ENCODE measurements around the gene PARD3. TPM values are rescaled to one million over a fixed set of nuclear protein-coding genes. Genes with fewer than 3 reads are reported as not detected.

PARD3 gene
- total and polyA plus RNA-seq, 12 donors = 17.0 to 93.8 (median 47.3) TPM

DNA sequence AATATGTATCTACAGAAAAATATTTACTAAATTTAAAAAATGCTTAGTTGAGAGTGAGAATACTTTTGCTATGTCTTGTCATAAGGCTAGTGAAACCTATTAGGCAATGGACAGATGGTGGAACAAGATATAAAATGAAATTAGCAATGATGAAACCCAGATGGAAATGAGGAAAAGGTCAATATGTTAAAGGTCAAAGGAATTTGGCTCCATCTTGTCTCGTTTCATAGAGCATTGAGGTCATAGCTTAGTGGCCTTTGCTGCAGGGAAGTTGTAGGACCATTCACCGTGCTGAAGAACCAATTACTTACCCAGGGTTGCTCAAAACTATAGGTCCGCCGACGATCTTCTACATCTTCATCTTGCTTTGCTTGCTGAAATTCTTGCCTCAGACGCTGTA lies 683.9 kb downstream of the PARD3 start:
- H3K9me3 ChIP-seq (replicated peaks in 1 of 3) = no peaks in the 10 kb centered on the region
- no peak for TF ChIP-seq CTCF (IDR thresholded peaks at IDR 0.05)
- TF ChIP-seq POLR2A (IDR thresholded peaks at IDR 0.05) = no peak
- WGBS, 4 donors = 86 to 90% (median 87%) methylated on average over 6 of the region's 6 CpGs
- H3K4me3 ChIP-seq = no peak overlapping the region
- intact Hi-C loops (cut with DNase I) = no loop called here
- H3K27me3 ChIP-seq = no peaks in the 10 kb centered on the region
- no peak for DNase-seq
- no peaks in the 10 kb centered on the region for H3K36me3 ChIP-seq (replicated peaks in 1 of 2)
- no peak overlapping the region for H3K27ac ChIP-seq
- H3K4me1 ChIP-seq (replicated peaks in 1 of 2) = peaks cover 6 to 21% of the 10 kb centered on the region in 2 donors

GRCh38 chr10:34127676-34128075 lies 687.4 kb downstream of the PARD3 start:
- Histone ChIP-seq H3K27ac (no peak overlapping the region), H3K27me3 (no peaks in the 10 kb centered on the region), H3K36me3 (replicated peaks in 1 of 2) (no peaks in the 10 kb centered on the region), H3K4me1 (replicated peaks in 1 of 2) (peaks cover 6 to 26% of the 10 kb centered on the region in 2 donors), H3K9me3 (replicated peaks in 1 of 3) (no peaks in the 10 kb centered on the region), H3K4me3 (no peak overlapping the region)
- DNase-seq = no peak
- no peak for TF ChIP-seq CTCF (IDR thresholded peaks at IDR 0.05)
- no peak for TF ChIP-seq POLR2A (IDR thresholded peaks at IDR 0.05)
- WGBS, 4 donors = 97 to 100% (median 99%) methylated on average over 1 of the region's 1 CpG
- intact Hi-C loops (cut with DNase I) = no loop called here

GRCh38 chr10:34126371-34127151 lies 688.5 kb downstream of the PARD3 start:
- intact Hi-C loops (cut with DNase I) = no loop called here
- DNase-seq = no peak
- Histone ChIP-seq H3K4me3 (no peak overlapping the region), H3K27me3 (no peaks in the 10 kb centered on the region), H3K4me1 (replicated peaks in 1 of 2) (peaks cover 1 to 28% of the 10 kb centered on the region in 2 donors), H3K9me3 (replicated peaks in 1 of 3) (no peaks in the 10 kb centered on the region), H3K27ac (no peak overlapping the region), H3K36me3 (replicated peaks in 1 of 2) (no peaks in the 10 kb centered on the region)
- no peak for TF ChIP-seq POLR2A (IDR thresholded peaks at IDR 0.05)
- no peak for TF ChIP-seq CTCF (IDR thresholded peaks at IDR 0.05)
- 44 to 62% (median 45%) methylated on average over 1 of the region's 1 CpG for WGBS, 4 donors

GRCh38 chr10:34125702-34126101 lies 689.4 kb downstream of the PARD3 start:
- Histone ChIP-seq H3K36me3 (replicated peaks in 1 of 2) (no peaks in the 10 kb centered on the region), H3K4me3 (no peak overlapping the region), H3K27ac (no peak overlapping the region), H3K9me3 (replicated peaks in 1 of 3) (no peaks in the 10 kb centered on the region), H3K27me3 (no peaks in the 10 kb centered on the region), H3K4me1 (replicated peaks in 1 of 2) (peaks cover 0 to 21% of the 10 kb centered on the region in 2 donors)
- intact Hi-C loops (cut with DNase I) = no loop called here
- no peak for TF ChIP-seq POLR2A (IDR thresholded peaks at IDR 0.05)
- no peak for TF ChIP-seq CTCF (IDR thresholded peaks at IDR 0.05)
- 76 to 90% (median 82%) methylated on average over 5 of the region's 5 CpGs for WGBS, 4 donors
- DNase-seq = no peak
